Activated CD4-positive, alpha-beta T cell treated with anti-CD3 and anti-CD28 coated beads, Interleukin-2, Interleukin-4, amounts not matched to agents 100 ng/mL and 50 ng/mL, durations not matched to agents 16 hours and 8 hours (primary cell): ENCODE measurements around the gene STAMBPL1.
"Not testable (repeated sequence)": the region's sequence is repeated elsewhere in the genome, so short reads cannot be mapped to it uniquely, and the experiment has no call there.

Source experiments
- DNase-seq: peaks from one replicate; pipeline ENCODE4 v3.0.0-alpha.2; 2020; ENCODE audit warnings: low spot score

The STAMBPL1 gene

DNA sequence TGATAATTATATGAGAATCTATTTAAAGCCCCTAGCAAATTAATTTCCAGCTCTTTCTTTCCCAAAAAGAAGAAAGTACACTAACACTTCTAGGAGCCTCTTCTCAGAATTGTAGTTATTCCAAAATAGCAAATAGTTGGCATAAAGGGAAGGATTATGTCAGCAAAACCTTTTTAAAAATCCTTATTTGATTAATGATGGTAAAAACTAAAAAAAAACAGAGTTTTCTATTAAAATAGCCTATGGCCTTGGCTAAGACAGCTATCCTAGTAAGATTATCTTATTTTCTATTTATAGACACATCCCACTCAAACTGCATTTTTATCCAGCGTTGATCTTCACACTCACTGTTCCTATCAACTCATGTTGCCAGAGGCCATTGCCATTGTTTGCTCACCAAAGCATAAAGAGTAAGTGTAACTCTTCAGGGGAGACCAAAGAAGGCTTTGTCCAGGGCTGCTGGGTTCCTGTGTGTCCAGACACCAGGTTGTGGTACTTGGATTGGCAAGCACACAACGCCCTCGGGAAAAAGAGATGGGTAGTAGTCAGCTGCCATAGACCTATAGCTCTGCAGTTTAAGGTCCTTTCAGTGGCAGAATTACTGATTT, 41.0 kb downstream of the STAMBPL1 start:
- DNase-seq = no peak

DNA sequence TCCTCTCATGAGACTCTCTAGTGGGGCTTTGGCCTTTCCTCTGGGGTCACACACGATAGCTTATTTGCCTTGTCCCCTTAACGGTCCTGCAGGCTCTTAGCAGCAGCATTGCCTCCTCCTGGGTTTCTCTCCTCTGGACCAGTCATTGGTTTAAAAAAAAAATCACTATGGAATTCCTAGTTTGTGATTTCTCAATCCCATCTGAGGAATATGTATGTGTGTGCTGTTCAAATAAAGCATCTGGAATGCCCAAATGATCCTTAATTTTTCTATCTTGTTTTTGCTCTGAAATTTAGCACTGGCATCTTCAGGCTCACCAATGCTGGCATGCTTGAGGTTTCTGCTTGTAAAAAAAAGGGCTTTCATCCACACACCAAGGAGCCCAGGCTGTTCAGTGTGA, 42.0 kb downstream of the STAMBPL1 start:
- no peak for DNase-seq

DNA sequence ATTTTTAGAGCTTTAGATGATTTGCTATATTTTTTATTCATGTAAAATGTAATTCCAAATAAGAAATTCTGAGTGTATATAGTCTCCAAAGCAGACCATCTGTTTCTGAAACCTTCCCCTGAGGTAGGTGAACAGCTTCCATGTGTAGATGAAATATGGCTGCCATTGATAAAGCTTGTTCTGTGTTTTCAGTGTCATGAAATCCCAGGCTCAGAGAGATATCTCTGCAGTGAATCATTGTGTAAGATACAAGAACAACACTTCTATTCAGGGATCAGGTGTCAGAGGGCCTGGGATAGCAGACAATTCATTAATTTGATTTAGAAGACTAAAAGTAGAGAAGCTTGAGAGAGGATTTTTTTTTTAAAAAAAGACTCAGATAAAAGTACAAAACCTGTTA, 43.5 kb downstream of the STAMBPL1 start:
- no peak for DNase-seq

DNA sequence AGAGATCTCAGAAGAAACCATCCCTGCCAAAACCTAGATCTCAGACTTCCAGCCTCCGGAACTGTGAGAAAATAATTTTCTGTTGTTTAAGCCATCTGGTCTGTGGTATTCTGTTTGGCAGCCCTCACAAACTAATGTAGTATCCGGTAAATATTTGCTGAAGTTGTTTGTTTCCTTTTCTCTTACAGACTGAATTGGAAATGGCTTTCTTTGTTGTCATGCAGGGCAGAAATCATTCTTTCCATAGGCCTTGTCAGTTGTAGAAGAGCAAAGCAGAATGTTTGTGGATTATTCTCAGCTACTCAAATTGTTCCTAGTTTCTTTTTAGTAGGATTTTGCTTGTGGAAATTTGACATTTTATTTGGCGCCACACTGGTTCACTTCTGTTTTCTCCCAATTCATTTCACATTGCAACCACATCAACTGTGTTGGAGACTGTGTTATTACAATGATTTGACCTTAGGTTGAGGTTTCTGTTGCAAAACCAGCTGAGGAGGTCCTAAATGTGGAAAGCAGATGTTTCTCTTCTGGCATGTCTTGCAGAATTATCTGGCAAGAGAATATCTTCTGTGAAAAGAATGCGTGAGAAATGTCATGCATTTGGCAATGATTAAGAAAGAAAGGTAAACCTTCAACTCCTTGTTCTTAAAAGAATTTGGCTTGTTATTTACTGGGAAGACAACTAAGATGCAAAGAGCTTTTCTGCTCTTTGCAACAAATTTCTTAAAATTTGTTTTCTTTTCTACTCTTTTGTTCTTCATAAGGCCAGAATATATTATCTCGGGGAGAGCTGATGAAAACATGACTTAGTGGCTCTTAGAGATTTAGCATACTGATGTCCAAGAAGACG, 46.7 kb downstream of the STAMBPL1 start:
- no peak for DNase-seq

DNA sequence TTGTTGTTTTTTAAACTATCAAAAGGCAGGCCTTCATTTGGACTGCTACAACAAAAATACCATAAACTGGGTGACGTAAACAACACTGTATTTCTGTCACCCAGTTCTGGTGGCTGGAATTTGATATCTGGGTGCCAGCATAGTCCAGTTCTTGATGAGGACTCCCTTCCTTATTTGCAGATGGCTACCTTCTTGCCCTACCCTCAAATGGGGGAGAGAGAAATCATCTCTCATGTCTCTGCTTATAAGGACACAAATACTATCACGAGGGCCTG, 47.3 kb downstream of the STAMBPL1 start:
- no peak for DNase-seq

DNA sequence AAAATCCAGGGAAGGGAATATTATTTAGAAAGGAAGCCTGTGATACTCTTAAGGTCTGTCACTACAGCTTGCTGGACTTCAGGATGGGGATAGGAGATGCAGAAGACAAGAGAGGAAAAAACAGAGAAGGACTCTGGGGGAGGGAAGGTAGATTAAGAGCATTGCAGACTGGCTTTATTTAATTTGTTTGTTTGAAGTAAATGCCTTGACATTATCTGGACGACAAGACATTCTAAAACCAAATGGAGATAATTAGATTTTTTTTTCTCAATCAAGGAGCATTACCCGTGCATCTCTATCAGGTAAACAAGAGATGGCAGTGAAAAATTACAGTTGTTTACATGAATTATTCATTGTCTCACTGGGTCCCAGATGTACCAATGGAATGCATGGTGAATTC, 48.2 kb downstream of the STAMBPL1 start:
- DNase-seq = no peak

DNA sequence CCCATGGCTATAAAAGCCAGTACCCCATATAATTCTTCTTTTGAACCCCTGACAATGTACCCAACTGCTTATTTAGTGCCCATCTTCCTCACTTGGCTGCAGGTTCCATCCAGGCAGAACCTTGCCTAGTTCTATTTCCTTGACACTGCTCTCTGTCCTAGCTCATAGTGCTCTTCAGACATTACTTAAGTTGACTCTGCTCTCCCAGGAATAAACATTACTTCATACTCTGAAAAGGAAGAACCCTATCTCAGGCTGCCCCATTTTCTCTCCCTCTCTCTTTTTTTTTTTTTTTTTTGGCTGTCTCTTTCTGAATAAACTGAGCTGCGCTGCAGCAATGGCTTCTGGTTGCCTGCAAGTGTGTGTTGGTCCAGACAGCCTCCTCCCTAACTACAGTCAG, 51.5 kb downstream of the STAMBPL1 start:
- no peak for DNase-seq

DNA sequence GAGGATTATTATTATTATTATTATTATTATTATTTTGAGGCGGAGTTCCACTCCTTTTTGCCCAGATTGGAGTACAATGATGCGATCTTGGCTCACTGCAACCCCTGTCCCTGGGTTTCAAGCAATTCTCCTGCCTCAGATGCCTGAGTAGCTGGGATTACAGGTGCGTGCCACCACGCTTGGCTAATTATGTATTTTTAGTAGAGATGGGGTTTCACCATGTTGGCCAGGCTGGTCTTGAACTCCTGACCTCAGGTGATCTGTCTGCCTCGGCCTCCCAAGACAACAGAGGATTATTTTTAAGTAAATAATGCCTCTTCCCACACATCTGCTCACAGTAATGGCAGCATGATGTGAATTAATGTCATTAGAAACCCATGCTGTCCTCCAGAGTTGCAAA, 52.0 kb downstream of the STAMBPL1 start:
- DNase-seq = not testable (repeated sequence)

DNA sequence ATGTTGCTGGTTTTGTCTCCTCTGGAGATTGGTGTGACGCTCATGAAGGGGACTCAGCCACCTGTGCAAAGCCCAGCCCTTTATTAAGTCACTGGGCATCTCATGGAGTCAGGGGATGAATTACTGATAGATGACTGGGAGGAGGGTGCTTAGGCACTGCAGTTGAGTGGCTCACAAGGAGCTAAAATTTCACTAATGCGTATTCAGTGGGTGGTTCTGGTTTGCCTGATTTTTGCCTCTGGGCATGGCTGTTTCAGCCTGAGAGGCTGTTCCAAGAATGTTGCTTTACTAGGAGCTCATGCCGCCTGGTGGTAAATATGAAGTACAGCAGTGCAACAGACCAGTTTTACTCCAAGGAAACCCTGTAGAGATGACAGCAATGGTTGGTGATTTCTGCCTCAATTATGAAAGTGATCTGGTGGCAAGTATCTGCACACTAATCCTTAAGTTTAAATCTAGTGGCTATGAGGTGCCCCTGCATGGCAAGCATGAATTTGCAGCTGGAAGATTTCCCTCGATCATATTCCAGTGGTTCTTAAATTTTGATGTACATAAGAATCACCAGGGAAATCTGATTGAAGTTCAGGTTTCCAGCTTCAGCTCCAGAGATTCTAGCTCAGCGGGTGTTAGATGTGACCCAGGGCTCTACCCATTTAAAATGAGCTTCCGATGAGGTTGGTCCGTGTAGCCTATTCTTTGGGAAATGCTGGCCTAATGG, 52.7 kb downstream of the STAMBPL1 start:
- DNase-seq = peak; percentile 70

DNA sequence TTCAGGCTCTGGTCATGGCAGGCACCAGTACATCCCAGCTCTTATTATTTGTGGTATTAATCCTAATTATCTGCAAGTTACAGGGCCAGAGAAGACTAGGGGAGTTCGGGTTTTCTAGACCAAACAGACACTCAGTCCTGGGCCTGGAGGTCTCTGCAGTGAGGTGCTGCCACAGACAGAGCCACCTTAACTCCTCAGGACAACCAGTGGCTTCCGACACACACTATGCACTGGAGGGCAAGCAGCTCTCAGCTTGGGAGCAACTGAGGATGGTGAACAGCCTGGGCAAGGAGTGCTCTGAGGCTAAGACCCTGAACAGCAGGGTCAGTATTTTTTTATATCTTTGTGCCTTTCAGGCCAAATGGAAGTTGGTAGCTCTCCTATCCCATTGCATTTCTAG, 53.5 kb downstream of the STAMBPL1 start:
- no peak for DNase-seq

DNA sequence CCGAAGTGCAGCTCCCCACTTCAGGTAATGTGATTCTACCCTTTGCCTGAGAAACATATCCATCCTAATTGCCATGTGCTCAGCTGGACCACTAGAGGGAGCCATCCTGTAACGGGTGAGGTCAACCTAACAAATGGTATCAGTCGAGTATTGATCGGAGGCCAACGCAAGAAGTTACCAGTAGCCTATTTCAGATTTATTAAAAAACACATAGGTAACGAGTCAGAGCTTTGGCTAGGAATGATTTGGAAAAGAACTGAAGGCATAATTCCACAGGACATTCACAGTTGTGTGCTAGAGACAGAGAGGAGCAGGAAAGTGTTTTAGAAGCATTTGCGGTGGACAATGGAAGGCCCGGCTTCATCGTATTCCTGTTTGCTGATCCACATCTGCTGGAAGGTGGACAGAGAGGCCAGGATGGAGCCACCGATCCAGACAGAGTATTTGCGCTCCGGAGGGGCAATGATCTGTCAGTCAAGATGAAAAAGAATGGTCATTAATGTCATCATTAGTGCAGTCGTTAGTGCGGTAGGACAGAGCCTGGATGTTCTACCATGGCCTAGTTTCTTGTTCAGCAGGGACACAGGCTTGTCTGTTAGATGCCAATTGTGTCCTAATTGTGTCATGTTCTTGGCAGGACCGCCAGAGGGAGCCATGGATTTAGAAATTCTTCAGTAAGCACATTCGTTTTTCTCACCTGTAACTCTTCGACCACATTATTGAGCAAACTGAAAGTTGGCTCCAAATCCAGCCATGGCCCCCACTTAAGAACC, 55.0 kb downstream of the STAMBPL1 start:
- DNase-seq = peak; percentile 83

DNA sequence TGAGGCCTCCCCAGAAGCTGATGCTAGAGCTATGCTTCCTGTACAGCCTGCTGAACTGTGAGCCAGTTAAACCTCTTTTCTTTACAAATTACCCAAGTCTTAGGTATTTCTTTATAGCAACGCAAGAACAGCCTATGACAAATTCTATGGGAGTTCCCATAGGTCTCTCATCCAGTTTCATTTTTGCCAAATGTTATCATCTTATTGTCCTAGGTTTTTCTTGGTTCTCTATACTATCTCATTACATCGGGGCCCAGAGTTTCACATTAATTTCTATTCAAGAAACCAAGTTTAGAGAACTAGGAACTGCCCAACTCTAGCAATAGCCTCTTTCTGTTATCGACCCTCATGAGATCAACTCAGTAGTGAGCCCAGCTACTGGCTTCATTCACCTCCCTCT, 56.6 kb downstream of the STAMBPL1 start:
- no peak for DNase-seq

DNA sequence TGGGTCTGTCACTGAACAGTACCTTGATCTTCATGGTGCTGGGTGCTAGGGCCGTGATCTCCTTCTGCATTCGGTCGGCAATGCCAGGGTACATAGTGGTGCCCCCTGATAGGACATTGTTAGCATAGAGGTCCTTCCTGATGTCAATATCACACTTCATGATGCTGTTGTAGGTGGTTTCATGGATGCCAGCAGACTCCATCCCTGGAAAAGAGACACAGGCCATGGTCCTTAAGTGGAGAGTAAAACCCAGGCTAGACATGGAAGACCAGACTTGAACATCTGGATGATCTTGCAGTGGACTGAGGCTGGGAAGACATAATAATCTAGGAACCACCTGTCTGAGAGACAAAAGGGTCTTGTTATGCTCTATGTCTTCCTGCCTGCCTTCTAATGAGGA, 58.0 kb downstream of the STAMBPL1 start:
- no peak for DNase-seq

DNA sequence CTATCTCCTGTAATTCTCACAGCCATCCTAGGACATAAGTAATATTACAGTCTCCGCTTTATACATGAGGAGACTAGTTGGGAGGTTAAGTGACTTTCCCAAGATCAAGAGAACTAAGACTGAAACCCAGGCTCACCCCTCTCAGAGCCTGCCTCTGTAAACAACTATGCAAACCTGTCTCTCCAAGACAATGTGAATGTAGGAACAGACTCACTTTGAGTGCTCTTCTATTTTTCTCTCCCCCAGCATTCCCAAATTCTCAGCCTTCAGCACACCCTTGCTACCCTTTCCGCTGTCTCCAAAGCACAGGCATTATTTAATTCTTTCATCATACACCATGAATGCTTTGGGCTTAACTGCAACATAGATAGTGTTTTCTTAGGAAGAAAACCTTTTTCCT, 58.9 kb downstream of the STAMBPL1 start:
- no peak for DNase-seq

DNA sequence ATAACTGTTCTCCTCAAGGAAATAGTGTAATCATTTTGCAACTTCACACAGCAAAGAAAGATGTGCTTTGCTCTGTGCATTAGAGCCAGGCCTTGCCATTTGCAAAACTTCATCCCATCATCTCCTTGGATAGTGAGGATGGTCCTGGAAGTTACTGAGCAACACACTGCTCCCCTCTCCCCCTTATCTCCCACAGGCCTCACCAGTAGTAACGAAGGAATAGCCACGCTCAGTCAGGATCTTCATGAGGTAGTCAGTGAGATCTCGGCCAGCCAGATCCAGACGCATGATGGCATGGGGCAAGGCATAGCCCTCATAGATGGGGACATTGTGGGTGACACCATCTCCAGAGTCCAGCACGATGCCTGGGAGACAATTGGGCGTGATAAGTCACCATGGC, 61.0 kb downstream of the STAMBPL1 start:
- no peak for DNase-seq

DNA sequence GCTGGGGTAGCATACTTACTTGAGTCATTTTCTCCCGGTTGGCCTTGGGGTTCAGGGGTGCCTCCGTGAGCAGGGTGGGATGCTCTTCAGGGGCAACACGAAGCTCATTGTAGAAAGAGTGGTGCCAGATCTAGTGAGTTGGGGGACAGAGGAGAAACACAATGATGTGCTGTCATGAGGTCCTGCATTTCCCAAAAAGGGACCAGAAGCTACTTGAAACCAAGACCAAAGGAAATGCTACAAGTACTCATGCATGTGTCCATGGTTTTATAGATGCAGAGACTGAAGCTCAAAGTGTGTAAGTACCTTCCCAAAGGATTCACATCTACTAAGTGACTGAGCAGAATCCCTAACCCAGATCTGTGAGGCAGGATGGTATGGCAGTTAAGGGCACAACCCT, 63.7 kb downstream of the STAMBPL1 start:
- DNase-seq = no peak

DNA sequence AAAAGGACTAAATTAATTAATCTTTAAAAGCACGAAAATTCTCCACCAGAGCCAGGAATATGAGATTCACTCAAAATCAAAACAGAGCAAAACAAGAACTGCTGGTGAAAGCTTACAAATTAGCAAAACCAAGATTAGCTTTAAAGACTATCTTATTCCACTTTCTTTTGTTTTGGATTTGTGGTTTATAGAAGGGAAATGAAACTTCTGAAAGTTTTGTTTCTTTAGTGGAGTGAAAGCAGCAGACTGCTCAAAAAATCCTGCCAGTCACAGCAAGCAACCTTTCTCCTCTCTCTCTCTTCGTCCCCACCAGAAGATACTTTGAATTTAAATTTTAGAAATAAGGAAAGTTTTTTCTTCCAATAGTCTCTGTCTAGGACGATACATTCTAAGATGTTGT, 64.8 kb downstream of the STAMBPL1 start:
- no peak for DNase-seq

DNA sequence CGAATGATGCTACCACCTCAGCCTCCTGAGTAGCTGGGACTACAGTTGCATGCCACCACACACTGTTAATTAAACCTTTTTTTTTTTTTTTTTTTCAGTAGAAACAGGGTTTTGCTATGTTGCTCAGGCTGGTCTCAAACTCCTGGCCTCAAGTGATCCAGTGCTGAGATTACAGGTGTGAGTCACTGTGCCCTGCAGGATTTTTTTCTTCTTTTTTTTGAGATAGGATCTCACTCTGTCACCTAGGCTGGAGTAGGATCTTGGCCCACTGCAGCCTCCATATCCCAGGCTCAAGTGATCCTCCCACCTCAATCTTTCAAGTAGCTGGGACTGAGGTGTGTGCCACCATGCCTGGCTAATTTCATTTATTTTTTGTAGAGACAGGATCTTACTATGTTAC, 66.2 kb downstream of the STAMBPL1 start:
- no peak for DNase-seq

DNA sequence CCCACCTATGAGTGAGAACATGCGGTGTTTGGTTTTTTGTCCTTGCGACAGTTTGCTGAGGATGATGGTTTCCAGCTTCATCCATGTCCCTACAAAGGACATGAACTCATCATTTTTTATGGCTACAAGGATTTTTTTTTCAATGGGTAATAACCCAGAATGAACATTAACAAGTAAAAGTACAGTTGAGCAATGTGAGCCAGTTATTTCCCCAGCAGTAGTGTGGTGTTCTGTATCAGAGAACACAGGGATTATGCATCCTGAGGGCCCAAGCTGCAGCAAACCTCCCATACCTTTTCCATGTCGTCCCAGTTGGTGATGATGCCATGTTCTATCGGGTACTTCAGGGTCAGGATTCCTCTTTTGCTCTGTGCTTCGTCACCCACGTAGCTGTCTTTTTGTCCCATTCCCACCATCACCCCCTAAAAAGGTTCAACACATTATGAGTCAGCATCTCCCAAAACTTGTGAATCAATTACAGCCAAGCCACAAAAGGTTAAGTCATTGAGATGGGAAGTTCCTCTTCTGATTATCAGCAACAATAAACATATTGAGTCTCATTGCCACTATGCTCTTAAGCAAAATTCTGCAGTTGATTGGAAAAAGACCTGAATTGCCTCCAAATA, 67.0 kb downstream of the STAMBPL1 start:
- DNase-seq = no peak

DNA sequence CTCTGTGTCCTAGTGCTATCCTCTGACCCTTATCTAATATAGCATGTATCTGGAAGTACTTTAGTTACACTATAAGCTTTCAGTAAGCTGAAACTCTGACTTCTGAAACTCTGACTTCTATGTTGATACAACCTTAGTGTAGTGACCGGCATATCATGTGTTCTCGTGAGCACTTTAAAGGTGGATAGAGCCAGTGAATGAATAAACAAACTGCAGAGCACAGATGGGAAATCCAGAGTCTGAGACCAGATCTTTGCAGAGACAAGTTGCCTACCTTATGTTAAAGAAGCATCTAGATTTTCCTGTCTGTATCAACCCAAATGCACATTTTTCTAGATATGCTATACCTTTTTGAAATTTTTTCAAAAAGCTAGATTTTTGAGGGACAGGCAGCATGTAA, 69.0 kb downstream of the STAMBPL1 start:
- DNase-seq = no peak

DNA sequence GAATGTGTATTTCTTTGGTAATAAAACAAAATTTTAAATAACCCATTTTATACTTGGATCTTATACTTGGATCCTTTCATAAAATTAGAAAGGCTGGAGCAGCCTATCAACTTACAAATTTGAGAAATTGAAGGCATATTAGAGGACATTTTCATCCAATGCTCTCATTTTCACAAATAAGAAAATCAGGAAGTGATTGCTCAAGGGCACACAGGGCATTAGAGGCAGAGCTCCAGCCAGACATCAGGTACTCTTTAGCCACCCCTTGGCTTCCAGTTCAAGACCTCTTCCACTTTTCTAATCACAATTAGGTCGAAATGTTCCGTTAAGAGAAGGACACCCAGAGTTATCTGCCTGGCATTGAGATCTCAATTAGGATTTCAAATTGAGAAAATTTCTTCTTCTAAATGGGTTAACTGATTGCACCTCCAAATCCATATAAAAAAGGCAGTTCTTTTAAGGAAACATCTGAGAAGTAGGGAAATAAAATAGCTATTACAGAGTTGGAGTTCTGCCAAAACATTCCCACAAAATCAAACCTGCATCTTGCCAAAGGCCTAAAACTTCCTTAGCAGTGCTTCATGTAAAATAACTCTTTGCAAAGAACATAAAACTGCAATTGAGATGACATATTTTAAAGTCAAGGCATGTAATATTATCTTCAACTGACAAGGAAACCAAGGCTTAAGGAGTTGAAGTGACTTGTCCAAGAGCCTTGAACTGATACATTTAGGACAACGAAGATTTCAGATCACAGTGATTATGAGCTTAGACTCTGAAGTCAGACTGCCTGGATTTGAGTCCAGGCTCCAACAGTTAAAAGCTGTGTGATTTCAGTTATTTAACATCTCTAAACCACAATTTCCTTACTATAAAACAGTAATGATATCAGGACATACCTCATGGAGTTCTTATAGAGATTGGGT, 70.1 kb downstream of the STAMBPL1 start:
- DNase-seq = no peak
